HEK293 (cell line): ENCODE results near the gene TTC9B.

Source experiments
- CTCF ChIA-PET: fragments of 350-600 bp; formaldehyde crosslinking; extraction: SDS; loops from one replicate; lab custom pipeline; 2021; ENCODE audit warnings: antibody characterized with exemption; lab: Yijun Ruan, JAX
- POLR2A ChIA-PET: fragments of 300-600 bp; formaldehyde crosslinking; extraction: SDS; loops from one replicate; lab custom pipeline; 2020; ENCODE audit warnings: antibody characterized with exemption, inconsistent platforms; lab: Yijun Ruan, JAX
- H3K27ac ChIP-seq: fragments of 200-500 bp; sonication (Bioruptor generic); 2 replicates; pipeline ENCODE4 v1.5.1; 2014; ENCODE audit warnings: low read depth, low read length, control low read depth, inconsistent platforms; ENCODE audit errors: extremely low read depth
- H3K36me3 ChIP-seq, 2 experiments: fragments of 200-500 bp in 1 of 2; sonication (Bioruptor generic) in 1 of 2; 1 replicate in 1 of 2; 2 replicates in 1 of 2; pipeline ENCODE4 v1.5.1; 2014 to 2017; ENCODE audit warnings: inconsistent platforms in 2 of 2, low read length in 2 of 2; ENCODE audit not compliant: control insufficient read depth in 2 of 2, insufficient read depth in 1 of 2
- H3K4me1 ChIP-seq: fragments of 200-500 bp; sonication (Bioruptor generic); 2 replicates; pipeline ENCODE4 v1.5.1; 2014; ENCODE audit warnings: mild to moderate bottlenecking, low read length, inconsistent platforms; ENCODE audit not compliant: control insufficient read depth, insufficient read depth
- H3K4me3 ChIP-seq: 2 replicates; pipeline ENCODE4 v1.5.1; 2011; ENCODE audit warnings: low read depth, mild to moderate bottlenecking, control low read depth, low read length, moderate library complexity
- H3K9me3 ChIP-seq: fragments of 200-500 bp; sonication (Bioruptor generic); 2 replicates; pipeline ENCODE4 v1.5.1; 2014; ENCODE audit warnings: low read depth, low read length, inconsistent platforms; ENCODE audit not compliant: control insufficient read depth, insufficient read depth
- KLF16 ChIP-seq: fragments of 450-650 bp; formaldehyde crosslinking; IDR thresholded peaks from 2 replicates; pipeline ENCODE4 v1.5.1; 2017; ENCODE audit warnings: missing biosample characterization, missing genetic modification characterization
- KLF8 ChIP-seq: fragments of 450-650 bp; formaldehyde crosslinking; IDR thresholded peaks from 2 replicates; pipeline ENCODE4 v1.5.1; 2016; ENCODE audit warnings: missing biosample characterization, missing genetic modification characterization
- OSR2 ChIP-seq: fragments of 450-650 bp; formaldehyde crosslinking; IDR thresholded peaks from 2 replicates; pipeline ENCODE4 v1.5.1; 2016; ENCODE audit warnings: missing biosample characterization, missing genetic modification characterization
- ZBTB48 ChIP-seq: fragments of 450-650 bp; formaldehyde crosslinking; IDR thresholded peaks from 2 replicates; pipeline ENCODE4 v1.5.1; 2016; ENCODE audit warnings: missing biosample characterization, missing genetic modification characterization
- ZFP41 ChIP-seq: fragments of 450-650 bp; formaldehyde crosslinking; IDR thresholded peaks from 2 replicates; pipeline ENCODE4 v1.5.1; 2016; ENCODE audit warnings: missing biosample characterization, missing genetic modification characterization, borderline replicate concordance
- ZFP69B ChIP-seq: fragments of 450-650 bp; formaldehyde crosslinking; IDR thresholded peaks from 2 replicates; pipeline ENCODE4 v1.5.1; 2016; ENCODE audit warnings: missing biosample characterization, missing genetic modification characterization
- ZNF133 ChIP-seq: fragments of 450-650 bp; formaldehyde crosslinking; IDR thresholded peaks from 2 replicates; pipeline ENCODE4 v1.5.1; 2016; ENCODE audit warnings: missing biosample characterization, missing genetic modification characterization
- ZNF169 ChIP-seq: fragments of 450-650 bp; formaldehyde crosslinking; IDR thresholded peaks from 2 replicates; pipeline ENCODE4 v1.5.1; 2016; ENCODE audit warnings: missing biosample characterization, missing genetic modification characterization
- ZNF221 ChIP-seq: fragments of 450-650 bp; formaldehyde crosslinking; IDR thresholded peaks from 2 replicates; pipeline ENCODE4 v1.5.1; 2017; ENCODE audit warnings: missing biosample characterization, missing genetic modification characterization, borderline replicate concordance
- ZNF404 ChIP-seq: fragments of 450-650 bp; formaldehyde crosslinking; IDR thresholded peaks from 2 replicates; pipeline ENCODE4 v1.5.1; 2017; ENCODE audit warnings: missing biosample characterization, missing genetic modification characterization
- ZNF549 ChIP-seq: fragments of 450-650 bp; IDR thresholded peaks from 2 replicates; pipeline ENCODE4 v1.5.1; 2018; ENCODE audit warnings: missing biosample characterization, missing genetic modification characterization, mild to moderate bottlenecking, inconsistent platforms, moderate library complexity
- ZNF610 ChIP-seq: fragments of 450-650 bp; formaldehyde crosslinking; IDR thresholded peaks from 2 replicates; pipeline ENCODE4 v1.5.1; 2016; ENCODE audit warnings: missing biosample characterization, missing genetic modification characterization, borderline replicate concordance
- ZNF623 ChIP-seq: fragments of 450-650 bp; formaldehyde crosslinking; IDR thresholded peaks from 2 replicates; pipeline ENCODE4 v1.5.1; 2016; ENCODE audit warnings: missing biosample characterization, missing genetic modification characterization
- ZNF660 ChIP-seq: fragments of 450-650 bp; IDR thresholded peaks from 2 replicates; pipeline ENCODE4 v1.5.1; 2018; ENCODE audit warnings: missing biosample characterization, mild to moderate bottlenecking, missing genetic modification characterization
- ZNF843 ChIP-seq: fragments of 450-650 bp; formaldehyde crosslinking; IDR thresholded peaks from 2 replicates; pipeline ENCODE4 v1.5.1; 2016; ENCODE audit warnings: missing biosample characterization, missing genetic modification characterization
- TF ChIP-seq, protein P1 (sequence below): fragments of 450-650 bp; formaldehyde crosslinking; IDR thresholded peaks from 2 replicates; pipeline ENCODE4 v1.5.1; 2016; ENCODE audit warnings: missing biosample characterization, missing genetic modification characterization
- TF ChIP-seq, protein P2 (sequence below): fragments of 450-650 bp; formaldehyde crosslinking; IDR thresholded peaks from 2 replicates; pipeline ENCODE4 v1.5.1; 2016; ENCODE audit warnings: missing biosample characterization, missing genetic modification characterization
- TF ChIP-seq, protein P3 (sequence below): fragments of 450-650 bp; formaldehyde crosslinking; IDR thresholded peaks from 2 replicates; pipeline ENCODE4 v1.5.1; 2016; ENCODE audit warnings: missing biosample characterization, missing genetic modification characterization
- TF ChIP-seq, protein P4 (sequence below): fragments of 450-650 bp; IDR thresholded peaks from 2 replicates; pipeline ENCODE4 v1.5.1; 2018; ENCODE audit warnings: missing biosample characterization, missing genetic modification characterization

TTC9B gene

DNA sequence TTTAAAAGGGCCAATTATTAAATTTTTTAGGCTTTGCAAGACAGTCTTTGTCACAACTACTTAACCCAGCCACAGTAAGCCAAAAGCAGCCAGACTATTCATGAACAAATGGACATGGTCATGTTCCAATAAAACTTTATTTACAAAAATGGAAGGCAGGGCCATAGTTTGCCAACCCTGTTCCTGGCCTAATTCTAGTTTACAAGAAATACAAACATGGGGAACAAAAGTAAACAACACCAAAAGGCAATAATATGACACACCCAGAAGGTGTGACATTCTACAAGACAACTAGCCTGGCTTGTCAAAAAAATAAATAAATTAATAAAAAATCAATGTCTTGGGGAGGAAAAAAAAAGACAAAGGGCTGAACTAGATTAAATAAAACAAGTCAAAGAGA is 33.1 kb upstream of the TTC9B start:
- Histone ChIP-seq H3K4me3 (no peak overlapping the region), H3K4me1 (peaks cover 7% of the 10 kb centered on the region; the same call in 1 of the 2 replicates), H3K36me3 (peaks cover 81 to 86% of the 10 kb centered on the region in 2 experiments), H3K27ac (no peak overlapping the region)
- CTCF ChIA-PET, result interaction anchor here (0.6 kb wide), 1 partner anchor 54 kb away, joined by 4 read pairs; no protein-coding TSS in a partner anchor
- POLR2A ChIA-PET, result no interaction called here
- 0 out of 2 replicates have a peak, but pooled peaks have one; percentile 20 for TF ChIP-seq KLF8 (tag by site-specific recombination)
- no peak for TF ChIP-seq ZNF660 (tag by site-specific recombination)
- TF ChIP-seq, protein P1, sequence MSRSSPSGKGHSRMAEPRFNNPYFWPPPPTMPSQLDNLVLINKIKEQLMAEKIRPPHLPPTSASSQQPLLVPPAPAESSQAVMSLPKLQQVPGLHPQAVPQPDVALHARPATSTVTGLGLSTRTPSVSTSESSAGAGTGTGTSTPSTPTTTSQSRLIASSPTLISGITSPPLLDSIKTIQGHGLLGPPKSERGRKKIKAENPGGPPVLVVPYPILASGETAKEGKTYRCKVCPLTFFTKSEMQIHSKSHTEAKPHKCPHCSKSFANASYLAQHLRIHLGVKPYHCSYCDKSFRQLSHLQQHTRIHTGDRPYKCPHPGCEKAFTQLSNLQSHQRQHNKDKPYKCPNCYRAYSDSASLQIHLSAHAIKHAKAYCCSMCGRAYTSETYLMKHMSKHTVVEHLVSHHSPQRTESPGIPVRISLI (tag by site-specific recombination), result 0 out of 2 replicates have a peak, but pooled peaks have one; percentile 50
- TF ChIP-seq, all 188 proteins: peak for 2
- H3K9me3 ChIP-seq, result no peaks in the 10 kb centered on the region

DNA sequence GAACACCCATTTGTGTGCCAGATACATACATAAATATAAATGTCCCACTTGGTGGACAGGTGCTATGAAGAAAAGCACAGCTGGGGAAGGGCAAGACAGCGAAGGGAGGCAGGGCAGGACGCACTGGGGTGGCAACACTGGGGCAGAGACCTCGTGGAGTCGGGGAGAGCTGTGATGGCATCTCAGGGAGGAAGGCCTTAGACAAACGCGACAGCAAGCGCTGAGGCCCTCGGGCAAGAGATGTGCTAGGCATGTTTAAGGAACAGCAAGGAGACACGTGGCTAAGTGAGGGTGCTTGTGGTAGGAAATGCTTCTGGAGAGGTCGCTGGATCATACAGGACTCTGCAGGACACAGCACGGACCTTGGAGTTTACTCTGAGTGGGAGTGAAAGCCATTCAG is 31.6 kb upstream of the TTC9B start:
- peaks cover 9% of the 10 kb centered on the region; the same call in 1 of the 2 replicates for H3K4me1 ChIP-seq
- H3K9me3 ChIP-seq, result no peaks in the 10 kb centered on the region
- POLR2A ChIA-PET, result no interaction called here
- 0 out of 2 replicates have a peak overlapping the region, but pooled peaks have one; percentile 24 for H3K27ac ChIP-seq
- TF ChIP-seq, protein P2, sequence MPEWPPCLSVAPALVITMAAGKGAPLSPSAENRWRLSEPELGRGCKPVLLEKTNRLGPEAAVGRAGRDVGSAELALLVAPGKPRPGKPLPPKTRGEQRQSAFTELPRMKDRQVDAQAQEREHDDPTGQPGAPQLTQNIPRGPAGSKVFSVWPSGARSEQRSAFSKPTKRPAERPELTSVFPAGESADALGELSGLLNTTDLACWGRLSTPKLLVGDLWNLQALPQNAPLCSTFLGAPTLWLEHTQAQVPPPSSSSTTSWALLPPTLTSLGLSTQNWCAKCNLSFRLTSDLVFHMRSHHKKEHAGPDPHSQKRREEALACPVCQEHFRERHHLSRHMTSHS (tag by site-specific recombination), result no peak
- TF ChIP-seq ZNF610 (tag by site-specific recombination), result no peak
- H3K36me3 ChIP-seq, result peaks cover 69 to 79% of the 10 kb centered on the region in 2 experiments
- no peak overlapping the region for H3K4me3 ChIP-seq
- CTCF ChIA-PET, result interaction anchor here (0.8 to 1.1 kb wide), 2 partner anchors 32 to 406 kb away, joined by 3 to 4 read pairs; no protein-coding TSS in a partner anchor

DNA sequence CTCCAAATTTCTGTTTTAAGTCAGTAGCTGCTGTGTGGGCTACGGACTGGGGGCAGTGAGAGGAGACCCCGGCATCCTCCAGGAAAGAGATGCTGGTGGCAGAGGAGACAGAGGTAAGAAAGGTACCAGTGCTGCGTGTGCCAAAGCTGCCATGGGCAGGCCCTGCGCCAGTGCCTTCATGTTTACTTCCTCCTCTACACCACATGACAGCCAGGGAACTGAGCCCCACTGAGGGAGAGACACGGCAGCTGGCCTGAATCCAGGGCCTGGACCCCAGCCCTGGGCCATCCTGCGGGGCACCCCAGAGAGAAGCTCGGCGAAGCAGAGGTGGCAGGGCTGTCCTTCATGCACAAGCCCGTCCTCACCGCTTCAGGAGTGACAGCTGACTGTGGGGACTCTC is 31.0 kb upstream of the TTC9B start:
- POLR2A ChIA-PET, result no interaction called here
- CTCF ChIA-PET, result interaction anchor here (0.8 kb wide), 1 partner anchor 32 kb away, joined by 3 read pairs; no protein-coding TSS in a partner anchor
- Histone ChIP-seq H3K4me3 (no peak overlapping the region), H3K4me1 (peaks cover 9% of the 10 kb centered on the region; the same call in 1 of the 2 replicates), H3K9me3 (no peaks in the 10 kb centered on the region), H3K27ac (0 out of 2 replicates have a peak overlapping the region, but pooled peaks have one; percentile 24), H3K36me3 (peaks cover 65 to 79% of the 10 kb centered on the region in 2 experiments)
- TF ChIP-seq ZNF133 (tag by site-specific recombination) (no peak), ZBTB48 (no peak), OSR2 (no peak)
- TF ChIP-seq, protein P3, sequence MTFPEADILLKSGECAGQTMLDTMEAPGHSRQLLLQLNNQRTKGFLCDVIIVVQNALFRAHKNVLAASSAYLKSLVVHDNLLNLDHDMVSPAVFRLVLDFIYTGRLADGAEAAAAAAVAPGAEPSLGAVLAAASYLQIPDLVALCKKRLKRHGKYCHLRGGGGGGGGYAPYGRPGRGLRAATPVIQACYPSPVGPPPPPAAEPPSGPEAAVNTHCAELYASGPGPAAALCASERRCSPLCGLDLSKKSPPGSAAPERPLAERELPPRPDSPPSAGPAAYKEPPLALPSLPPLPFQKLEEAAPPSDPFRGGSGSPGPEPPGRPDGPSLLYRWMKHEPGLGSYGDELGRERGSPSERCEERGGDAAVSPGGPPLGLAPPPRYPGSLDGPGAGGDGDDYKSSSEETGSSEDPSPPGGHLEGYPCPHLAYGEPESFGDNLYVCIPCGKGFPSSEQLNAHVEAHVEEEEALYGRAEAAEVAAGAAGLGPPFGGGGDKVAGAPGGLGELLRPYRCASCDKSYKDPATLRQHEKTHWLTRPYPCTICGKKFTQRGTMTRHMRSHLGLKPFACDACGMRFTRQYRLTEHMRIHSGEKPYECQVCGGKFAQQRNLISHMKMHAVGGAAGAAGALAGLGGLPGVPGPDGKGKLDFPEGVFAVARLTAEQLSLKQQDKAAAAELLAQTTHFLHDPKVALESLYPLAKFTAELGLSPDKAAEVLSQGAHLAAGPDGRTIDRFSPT (tag by site-specific recombination), result 0 out of 2 replicates have a peak, but pooled peaks have one; percentile 13
- TF ChIP-seq, protein P4, sequence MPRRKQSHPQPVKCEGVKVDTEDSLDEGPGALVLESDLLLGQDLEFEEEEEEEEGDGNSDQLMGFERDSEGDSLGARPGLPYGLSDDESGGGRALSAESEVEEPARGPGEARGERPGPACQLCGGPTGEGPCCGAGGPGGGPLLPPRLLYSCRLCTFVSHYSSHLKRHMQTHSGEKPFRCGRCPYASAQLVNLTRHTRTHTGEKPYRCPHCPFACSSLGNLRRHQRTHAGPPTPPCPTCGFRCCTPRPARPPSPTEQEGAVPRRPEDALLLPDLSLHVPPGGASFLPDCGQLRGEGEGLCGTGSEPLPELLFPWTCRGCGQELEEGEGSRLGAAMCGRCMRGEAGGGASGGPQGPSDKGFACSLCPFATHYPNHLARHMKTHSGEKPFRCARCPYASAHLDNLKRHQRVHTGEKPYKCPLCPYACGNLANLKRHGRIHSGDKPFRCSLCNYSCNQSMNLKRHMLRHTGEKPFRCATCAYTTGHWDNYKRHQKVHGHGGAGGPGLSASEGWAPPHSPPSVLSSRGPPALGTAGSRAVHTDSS (tag by site-specific recombination), result no peak

DNA sequence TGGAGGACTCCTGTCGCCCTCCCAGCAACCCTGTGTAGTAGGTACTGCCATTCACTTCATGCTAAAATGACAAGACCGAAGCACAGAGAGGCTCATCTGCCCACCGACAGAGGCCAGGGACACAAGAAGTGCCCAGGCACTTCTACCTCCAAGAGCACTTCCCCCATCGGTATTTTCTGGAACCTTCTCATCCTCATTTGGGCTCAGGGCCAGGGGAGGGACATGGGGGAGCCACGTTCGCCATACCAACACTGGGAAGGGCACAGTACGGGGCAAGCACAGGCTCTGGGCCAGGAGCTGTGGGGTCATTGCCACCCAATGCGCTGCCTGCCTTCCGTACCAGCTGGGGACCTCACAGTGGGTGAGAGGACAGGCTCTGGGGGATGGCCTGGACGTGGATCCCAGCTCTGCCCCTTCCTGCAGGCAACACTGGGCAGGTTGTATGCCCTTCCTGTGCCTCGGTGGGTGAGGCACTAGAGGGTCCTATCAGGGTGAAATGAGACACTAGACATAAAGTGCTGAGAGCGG is 29.6 kb upstream of the TTC9B start:
- peaks cover 65 to 68% of the 10 kb centered on the region in 2 experiments for H3K36me3 ChIP-seq
- H3K4me1 ChIP-seq, result peaks cover 5% of the 10 kb centered on the region; the same call in 1 of the 2 replicates
- ChIA-PET POLR2A (no interaction called here), CTCF (interaction anchor here (1.0 to 1.4 kb wide), 2 partner anchors 28 to 31 kb away, joined by 4 to 5 read pairs; no protein-coding TSS in a partner anchor)
- 0 out of 2 replicates have a peak overlapping the region, but pooled peaks have one; percentile 19 for H3K27ac ChIP-seq
- H3K9me3 ChIP-seq, result no peaks in the 10 kb centered on the region
- no peak overlapping the region for H3K4me3 ChIP-seq
- TF ChIP-seq ZNF221 (tag by site-specific recombination) (no peak), ZNF404 (no peak), KLF16 (no peak), ZNF843 (tag by site-specific recombination) (no peak), ZNF169 (tag by site-specific recombination) (no peak), ZNF549 (tag by site-specific recombination) (no peak), ZFP41 (tag by site-specific recombination) (no peak), ZNF623 (no peak), ZFP69B (no peak)
- TF ChIP-seq, protein P3 (tag by site-specific recombination), result peak; percentile 58; the same call in 1 of the 2 replicates
